Fibroblast of pulmonary artery (primary cell): Measurements from ENCODE around the gene SUMO3.
A peak's percentile ranks its signal among the peaks of the same experiment; 100 is the strongest.

Experiments
- DNase-seq: peaks from one replicate; pipeline ENCODE4 v3.0.0-alpha.2; 2010; ENCODE audit warnings: low read depth
- H3K4me3 ChIP-seq: replicated peaks from 2 replicates; pipeline ENCODE4 v1.5.1; 2011; ENCODE audit warnings: low read depth, mild to moderate bottlenecking, control low read depth, low read length, moderate library complexity
- CTCF ChIP-seq: IDR thresholded peaks from 2 replicates; pipeline ENCODE4 v1.5.1; 2011; ENCODE audit warnings: mild to moderate bottlenecking, control low read depth, low read length, inconsistent platforms; ENCODE audit errors: missing control alignments

SUMO3 gene

GRCh38 chr21:44802396-44803153 is 15.3 kb downstream of the SUMO3 start:
- H3K4me3 ChIP-seq = peak overlapping the region; percentile 82
- no peak for DNase-seq
- TF ChIP-seq CTCF = no peak

GRCh38 chr21:44801468-44802395 is 16.1 kb downstream of the SUMO3 start, which contains the start of gene UBE2G2:
Gene UBE2G2, minus strand, starts transcription at chr21:44801820. Its CDS starts 72 bp downstream, at chr21:44801748.
- peak within 1 kb of the TSS; percentile 82 for H3K4me3 ChIP-seq
- no peak for TF ChIP-seq CTCF

GRCh38 chr21:44800971-44801467 is 16.8 kb downstream of the SUMO3 start:
- peak overlapping the region; percentile 82 for H3K4me3 ChIP-seq
- peak; percentile 41 for TF ChIP-seq CTCF
- DNase-seq = peak; percentile 35

More at GRCh38 chr21:44801468-44802395, 16.1 kb downstream of the SUMO3 start, which contains the start of gene UBE2G2:
- DNase-seq = peak; percentile 76

GRCh38 chr21:44800103-44800502 is 17.8 kb downstream of the SUMO3 start:
- peak; percentile 65 for DNase-seq
- H3K4me3 ChIP-seq = peak overlapping the region; percentile 82
- TF ChIP-seq CTCF = peak; percentile 54

GRCh38 chr21:44799646-44800045 is 18.2 kb downstream of the SUMO3 start:
- DNase-seq = no peak
- no peak for TF ChIP-seq CTCF
- no peak overlapping the region for H3K4me3 ChIP-seq

- H3K4me3 ChIP-seq = no peak overlapping the region
- no peak for TF ChIP-seq CTCF
- no peak for DNase-seq
Observed at GRCh38 chr21:44797775-44798174, 20.1 kb downstream of the SUMO3 start.
